HG03342 (cell line): ENCODE results near the gene HTT.

ENCODE experiments used
- ATAC-seq: cut with Tn5 transposase; IDR thresholded peaks from one replicate; pipeline ENCODE4 v1.9.1; 2021; ENCODE audit warnings: mild to moderate bottlenecking, moderate library complexity; ENCODE audit not compliant: unreplicated experiment

Gene HTT

DNA sequence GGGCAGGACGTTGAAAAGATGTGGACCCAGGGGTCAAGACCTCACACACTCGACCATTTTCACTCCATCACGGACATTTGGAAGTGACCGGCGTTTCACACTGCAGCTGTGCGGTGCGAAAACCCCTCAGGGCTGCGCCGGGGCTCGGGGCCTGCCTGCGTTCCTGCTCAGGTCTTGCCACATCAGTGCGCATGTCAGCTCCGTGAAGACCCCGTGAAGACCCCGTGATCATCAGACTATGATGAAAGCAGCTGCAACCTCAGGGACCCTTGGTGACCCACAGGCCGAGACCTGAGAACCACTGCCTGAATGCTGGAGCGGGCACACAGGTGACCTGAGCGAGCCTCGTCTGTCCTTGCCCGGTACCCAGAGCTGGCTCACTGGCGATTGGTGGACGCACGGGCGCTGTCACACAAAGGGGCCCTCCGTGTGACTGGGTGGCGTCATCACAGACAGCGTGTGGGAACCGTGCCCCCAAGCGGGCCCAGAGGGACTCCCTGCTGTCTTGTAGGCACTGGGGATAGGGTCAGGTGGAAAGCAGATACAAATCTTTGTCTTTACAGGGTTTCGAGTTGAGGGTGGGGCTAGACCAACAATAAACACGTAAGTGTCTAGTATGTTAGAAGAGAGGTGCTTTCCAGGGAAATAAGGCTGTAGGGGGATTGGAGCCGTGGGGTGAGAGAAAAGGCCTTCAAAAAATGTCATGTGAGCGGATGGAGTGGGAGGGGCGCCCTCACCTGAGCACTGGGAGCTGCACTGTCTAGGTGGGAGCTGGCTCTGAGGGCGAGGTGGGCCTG lies 187.1 kb downstream of the HTT start:
- no peak for ATAC-seq

DNA sequence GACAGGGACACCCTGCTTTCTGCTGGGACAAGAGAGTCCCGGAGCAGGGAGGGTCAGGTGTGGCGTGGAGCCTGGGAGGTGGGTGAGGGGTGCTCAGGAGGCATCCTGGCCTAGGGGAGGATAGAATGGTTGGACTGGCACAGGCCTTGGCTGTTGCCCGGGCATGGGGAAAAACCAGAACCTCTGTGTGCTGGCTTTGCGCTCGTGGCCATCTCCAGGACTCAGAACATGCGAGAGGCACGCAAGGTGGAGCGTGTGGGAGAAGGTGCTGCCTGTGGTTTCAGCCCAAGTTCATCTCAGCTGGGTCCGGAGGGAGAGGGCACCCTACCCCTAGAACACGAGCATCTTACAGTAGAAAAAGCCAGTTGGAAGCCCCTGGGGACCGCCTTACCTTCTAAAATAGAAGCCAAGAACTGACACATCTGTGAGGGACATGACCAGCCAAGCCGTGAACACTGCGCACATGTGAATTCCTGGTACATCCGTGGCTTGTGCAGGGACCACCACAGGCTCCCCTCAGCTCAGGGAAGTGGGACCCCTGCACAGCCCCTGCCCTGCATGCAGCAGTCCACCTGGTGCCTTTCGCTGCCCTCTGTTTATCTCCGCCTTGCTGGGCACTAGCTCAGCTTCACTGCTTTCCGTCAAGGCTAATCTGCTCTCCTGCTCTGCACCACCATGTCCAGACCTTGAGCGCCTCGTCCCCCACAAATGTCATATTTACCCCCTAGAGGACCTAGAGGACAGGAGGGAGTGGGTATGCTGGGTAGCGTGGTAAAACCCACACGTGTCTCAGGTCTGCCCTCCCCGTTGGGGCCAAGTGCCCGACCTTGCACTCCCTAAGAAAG lies 187.9 kb downstream of the HTT start:
- ATAC-seq: no peak

DNA sequence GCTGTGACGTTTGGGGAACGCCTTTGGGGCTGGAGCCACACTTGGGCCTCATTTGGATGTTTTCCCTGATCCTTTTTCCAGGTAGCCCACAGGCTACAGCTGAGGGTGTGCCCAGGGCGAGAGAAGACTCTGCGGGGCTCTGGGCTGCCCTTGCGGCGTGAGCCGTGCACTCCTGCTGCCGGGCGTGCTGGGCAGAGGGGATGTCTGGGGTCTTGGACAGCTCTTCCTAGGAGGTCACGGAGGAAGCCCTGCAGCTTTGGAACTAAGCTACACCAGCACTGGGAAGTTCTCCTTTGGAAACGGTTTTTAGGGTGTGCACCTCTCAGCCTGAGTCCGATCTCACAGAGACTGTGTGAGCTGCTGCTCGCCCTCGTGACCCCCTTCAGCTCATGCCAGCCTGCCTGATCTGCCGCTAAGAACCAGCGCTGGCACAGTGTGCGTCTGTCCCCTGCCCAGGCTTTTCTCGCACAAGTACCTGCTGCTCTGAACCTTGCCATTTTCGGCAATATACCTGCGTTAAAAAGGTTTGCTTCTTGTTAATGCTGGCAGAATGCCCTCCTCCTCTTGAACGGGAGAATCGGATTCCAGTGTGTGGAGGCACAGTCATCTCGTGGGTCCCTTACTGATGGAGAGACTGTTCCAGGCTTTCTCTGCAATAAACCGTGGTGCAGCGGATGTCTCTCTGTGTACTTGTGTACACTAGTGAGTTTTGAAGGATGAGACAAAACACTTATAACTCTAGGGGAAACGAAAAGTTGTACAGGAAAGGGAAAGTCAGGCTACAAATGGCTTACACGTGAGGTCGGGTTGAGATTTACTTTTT lies 188.8 kb downstream of the HTT start:
- ATAC-seq: no peak

DNA sequence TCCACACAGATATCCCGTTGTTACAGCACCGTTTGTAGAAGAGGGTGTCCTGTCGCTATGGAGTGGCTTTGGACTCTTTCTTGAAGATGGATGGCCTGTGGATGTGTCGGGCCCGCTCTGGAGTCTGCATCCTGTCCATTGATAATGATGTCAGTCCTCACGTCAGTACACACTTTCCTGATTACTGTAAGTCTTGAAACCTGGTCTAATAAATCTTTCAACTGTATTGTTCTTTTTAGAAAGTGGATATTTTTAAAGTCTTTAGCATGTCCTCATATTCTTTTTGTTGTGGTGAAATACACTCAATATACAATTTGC lies 189.4 kb downstream of the HTT start:
- ATAC-seq: no peak

DNA sequence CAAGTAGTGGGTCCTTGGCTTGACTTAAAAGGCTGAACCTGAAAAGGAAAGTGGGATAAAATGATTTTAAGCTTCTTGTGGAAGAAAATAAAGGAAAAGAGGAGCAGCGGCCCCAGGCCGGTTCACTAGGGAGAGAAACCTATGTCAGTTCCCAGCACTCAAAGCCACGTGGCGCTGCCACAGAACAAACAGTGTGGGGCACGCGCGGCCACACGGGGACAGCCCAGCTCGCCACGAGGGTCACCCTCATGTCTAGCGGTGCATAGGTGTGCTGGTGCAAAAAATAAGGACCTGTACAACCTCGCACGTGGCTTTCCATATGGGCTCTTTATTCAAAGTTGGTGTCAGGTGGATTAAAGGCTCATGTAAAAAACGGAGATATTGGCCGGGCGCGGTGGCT lies 191.6 kb downstream of the HTT start:
- no peak for ATAC-seq

DNA sequence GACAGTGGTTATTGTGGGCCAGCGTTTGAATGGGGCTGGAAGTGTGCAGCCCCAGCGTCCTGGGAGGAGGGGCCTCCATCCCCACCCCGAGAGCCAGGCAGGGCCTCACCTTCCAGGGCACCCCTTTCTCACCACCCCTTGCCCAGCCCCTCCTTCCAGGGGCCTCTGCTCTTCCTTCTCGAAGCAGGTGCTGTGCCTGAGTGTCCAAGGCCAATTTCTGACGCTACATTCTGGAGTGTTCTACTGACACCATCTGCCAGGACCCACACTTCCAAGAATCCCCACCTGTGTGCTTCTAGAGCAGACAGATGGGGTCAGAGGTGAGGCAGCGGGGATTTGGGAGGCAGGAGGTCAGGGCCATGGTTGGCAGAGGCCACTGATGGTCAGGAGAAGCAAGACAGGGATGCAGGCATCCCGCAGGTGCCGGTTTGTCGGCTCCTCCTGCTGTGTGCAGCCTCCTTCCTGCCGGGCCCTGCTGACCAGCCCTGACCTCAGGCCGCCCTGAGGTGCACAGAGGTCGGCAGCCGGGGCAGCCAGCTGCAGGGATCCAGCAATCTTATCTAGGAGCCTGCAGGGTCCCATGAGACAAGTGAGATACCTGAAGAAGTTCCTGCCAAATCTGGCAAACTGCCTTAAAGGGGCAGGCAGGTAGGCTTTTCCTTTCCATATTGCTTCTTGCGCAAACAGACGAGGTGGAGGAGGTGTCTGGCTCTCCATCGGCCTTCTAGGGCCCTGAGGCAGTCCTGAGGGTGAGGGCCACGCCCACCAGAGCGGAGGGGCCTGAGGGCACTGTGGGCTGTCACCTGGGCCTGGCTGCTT lies 193.3 kb downstream of the HTT start:
- ATAC-seq: no peak

DNA sequence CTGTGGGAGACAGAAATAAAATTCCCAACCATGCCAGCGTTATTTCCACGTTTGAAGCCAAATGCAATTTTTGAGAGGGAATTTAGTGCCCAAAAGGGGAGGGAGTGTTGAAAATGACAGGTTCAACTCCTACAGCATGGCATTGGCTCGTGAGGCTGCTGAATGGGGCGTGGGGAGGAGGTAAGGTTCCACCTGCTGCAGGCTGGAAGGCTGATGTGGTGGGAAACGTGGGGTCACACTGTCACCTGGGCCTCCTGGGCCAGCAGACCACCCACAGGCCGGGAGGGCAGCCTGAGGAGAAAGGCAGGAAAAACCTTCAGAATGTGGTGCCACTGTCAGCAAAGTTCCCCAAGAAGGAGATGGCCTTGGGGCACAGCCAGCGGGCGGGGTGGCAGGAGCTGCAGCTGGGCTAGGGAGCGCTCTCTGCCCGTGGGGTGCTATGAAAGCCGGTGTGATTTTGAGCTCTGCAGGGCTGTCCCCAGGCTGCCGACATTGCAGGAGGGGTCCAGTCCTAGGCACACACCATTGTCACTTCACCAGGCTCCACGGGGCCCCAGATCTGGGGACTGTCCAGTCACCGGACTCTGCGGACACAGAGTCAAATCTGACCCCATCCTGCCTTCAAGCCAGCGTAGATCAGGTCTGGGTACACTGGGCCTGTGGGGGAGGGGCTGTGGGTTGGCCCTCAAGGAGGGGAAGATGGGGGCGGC lies 194.1 kb downstream of the HTT start:
- ATAC-seq: no peak

DNA sequence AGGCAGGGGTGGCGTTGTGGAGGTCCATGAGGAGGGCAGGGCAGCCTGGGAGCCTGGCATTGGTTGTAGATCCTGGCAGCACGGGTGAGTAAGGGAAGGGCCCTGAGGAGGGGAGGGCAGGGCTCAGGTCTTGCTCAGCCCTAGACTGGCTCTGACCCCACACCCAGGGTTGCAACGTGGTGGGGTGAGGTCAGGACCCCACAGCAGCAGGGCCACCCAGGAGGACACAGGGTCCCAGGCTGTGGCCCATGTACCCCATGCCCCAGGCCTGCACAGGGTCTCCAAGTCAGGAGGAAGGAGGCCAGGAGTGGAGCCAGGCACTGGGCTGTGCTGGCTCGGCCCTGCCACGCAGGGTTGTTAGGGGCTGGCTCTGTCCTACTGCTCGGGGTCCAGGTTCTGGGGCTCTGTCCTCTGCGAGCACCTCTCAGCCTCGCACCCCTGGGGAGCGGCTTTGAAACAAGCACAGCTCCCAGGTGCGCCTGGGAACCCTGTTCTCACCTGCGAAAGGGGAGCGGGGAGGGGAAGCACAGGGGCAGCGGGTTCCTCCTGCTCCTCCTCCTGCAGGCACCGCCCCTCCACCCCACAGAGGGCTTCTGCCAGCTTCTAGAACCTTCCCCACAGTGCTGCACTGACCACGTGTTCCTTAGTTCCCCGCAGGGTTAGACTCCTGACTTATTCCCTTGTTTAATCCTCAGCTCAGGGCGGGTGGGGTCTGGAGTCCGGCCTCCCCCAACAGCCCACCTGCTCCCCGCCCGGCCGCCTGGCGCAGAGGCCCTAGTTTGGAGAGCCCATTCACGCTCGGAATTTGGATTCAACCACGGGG lies 194.8 kb downstream of the HTT start:
- ATAC-seq: no peak

DNA sequence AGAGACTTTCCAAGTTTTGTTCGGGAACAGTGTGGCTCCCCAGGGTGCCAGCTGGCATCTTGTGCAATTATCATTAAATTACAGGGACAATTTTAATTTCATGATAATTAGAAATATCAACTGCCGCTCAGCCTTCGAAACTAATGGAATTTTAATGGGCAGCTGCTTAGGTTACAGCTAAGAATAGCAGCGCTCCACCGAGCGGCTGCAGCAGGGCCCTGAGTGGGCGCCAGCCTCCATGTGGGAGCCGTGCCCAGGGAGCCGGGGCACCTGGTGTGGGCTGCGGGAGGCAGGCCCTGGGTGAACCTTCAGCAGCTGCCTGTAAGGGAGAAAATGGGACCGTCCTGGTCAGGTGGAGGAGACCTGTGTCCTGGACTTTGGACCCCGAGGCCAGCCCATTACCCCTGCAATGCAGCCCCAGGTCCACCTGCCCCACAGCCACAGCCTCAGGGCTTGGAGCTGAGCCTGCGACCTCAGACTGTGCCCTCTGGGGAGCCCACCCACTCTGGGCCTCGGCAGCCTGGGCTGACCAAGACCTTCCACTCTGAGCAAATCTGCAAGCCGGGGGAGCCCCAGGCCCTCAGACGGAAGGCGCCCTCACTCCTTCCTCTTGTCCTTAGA lies 195.6 kb downstream of the HTT start:
- ATAC-seq: no peak

DNA sequence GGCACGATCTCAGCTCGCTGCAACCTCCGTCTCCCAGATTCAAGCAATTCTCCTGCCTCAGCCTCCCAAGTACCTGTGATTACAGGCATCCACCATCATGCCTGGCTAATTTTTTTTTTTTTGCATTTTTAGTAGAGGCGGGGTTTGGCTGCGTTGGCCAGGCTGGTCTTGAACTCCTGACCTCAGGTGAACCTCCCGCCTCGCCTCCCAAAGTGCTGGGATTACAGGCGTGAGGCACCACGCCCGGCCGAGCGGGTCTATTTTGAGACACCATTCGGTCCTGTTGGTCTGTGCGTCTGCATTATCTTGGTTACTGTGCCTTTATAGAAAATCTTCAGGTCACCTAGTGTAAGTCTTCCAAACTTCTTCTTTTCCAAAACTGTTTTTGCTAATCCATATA lies 196.7 kb downstream of the HTT start:
- no peak for ATAC-seq

DNA sequence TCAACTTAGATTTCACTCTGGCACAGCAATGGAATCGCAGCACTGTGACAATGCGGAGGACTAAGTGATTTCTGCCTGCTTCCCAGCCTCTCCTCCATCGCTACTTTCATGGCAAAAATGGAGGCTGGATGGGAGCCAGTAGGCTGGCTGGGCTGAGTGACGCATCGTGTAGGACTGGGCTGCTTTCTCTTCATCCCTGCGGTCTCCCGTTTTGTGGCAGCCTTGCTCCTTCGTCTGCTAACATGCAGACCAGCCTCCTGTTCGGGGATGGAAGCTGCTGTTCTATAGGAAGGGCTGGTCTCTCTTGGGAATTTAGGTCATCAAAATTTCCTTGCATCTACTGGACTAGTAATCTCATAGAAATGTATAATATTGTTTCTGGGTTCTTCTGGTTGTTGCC lies 202.5 kb downstream of the HTT start:
- no peak for ATAC-seq

DNA sequence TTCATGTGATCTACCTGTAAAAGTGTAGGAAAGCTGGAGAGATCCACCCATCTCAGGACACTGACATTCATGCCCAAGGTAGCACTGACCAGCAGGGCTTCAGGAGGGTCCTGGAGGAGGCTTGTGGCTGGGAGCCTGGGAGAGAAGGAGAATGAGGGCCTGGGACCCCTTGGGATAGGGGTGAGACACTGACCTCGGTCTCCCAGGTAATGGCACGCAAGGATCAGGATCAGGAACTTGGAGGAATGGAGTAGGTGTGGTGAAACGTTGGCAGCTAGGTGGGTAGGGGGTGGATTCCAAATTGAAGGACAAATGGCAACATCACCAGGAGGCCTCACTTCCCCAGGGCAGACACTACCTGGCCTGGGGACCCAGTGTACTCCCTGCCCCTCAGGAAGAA lies 206.0 kb downstream of the HTT start:
- no peak for ATAC-seq

DNA sequence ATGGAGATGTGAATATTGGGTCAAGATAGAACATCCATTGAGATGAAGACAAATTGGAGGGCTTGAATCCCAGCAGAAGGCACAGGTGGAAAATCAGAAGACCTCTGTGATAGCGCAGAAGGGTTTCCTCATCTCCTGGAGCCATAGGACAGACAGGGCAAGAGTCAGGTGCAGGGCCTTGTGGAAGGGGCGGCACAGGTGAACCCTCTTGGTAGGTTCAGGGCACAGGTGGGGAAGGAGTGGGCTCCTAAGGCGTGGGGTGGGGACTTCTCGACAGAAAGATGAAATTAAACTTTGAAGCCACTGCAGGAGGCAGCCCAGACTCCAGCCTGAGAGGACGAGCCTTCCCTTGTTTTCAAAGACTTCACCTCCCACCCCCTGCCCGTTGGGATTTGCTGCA lies 209.0 kb downstream of the HTT start:
- no peak for ATAC-seq

DNA sequence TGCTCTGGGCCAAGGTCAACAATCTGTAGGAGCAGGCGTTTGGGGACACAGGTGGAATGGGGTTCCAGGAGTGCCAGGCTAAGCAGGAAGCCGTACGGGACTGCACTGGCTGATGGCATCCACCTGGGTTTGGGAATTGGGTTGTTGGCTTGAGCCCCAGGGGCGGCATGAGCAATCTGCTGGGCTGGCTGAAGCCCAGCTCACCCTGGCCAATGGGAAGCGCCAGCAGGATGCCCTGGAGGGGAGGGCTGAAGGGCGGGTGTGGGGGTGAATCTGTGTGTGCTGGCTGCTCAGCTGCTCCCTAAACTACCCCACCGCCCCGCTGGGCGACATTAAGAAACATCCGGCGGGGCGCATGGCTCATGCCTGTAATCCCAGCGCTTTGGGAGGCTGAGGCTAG lies 209.4 kb downstream of the HTT start:
- ATAC-seq: no peak

DNA sequence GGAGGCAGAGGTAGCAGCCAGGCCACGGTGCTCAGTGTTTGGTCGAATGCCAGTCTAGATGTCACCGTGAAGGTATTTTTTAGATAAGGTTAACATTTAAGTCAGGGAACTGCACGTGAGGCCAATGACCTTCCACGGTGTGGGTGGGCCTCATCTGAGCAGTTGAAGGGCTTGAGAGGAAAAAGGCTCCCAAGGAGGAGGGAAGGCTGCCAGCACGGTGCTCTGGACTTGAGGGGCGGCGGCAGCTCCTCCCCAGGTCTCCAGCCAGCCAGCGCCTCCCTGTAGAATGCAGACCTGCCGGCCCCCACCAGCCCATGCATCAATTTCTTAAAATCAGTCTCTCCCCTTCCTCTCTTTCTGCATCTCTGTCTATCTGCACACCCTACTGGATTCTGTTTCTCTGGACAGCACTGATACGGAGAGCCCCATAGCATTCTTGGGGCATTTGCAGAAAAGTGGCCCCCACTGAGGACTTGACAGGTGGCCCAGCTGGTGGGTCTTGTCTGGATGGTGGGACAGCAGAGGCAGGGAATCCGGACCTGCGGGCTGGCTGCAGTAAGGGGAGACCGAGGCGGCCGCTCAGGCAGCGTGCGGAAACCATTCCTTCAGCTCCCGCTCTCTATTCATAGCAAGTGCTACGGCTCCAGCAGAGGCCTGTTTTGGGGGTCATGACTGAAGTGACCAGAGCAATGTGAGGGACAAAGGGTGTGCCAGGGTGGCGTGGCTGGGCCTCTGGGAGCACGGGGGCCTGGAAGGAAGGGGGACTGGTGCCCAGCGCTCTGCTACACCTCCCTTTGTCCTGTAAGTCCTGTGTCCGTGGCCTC lies 210.5 kb downstream of the HTT start:
- ATAC-seq: no peak

DNA sequence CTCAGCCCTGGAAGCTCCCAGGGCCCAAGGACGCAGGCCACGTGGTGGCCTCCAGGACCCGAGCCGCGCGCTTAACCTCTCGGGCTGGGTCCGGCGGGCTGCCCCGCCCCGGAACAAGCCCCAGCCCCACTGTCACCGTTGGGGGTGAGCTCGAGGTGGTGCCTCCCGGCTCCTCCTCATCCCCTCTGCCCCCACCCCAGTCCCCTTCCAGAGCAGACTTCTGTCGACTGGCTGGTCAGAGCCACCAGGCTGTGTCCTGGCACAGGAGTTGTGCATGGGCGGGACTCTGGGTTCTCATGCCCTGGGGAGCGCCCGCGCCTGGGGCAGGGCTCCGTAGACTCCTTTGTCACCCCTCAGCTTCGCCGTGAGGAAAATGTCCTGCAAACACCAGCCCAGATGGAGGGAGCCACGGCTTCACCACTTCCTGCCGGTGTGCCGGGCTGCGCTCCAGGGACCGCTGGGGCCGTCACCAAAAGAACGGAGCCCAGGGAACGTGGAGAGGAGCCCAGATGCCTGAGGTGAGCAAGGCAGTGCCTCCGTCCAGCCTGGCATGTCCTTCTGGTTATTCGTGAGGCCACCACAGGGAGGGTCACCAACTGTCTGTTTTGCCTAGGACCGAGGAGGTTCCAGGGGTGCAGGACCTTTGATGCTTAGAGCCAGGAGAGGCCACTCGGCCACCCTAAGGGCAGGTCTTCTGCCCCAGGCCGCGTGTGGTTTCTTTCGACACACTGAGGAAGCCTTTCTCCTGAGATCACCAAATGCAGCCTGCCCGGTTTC lies 211.3 kb downstream of the HTT start:
- peak; percentile 81 for ATAC-seq
